HG03196 (cell line): ENCODE data around the gene SGO1.
"Not testable (repeated sequence)": the region's sequence is repeated elsewhere in the genome, so short reads cannot be mapped to it uniquely, and the experiment has no call there.

Experiments
- ATAC-seq: cut with Tn5 transposase; IDR thresholded peaks from one replicate; pipeline ENCODE4 v1.9.1; 2021; ENCODE audit not compliant: unreplicated experiment

Gene SGO1

GRCh38 chr3:20185679-20186599 lies at the start of gene SGO1:
SGO1 (minus strand) TSS chr3:20186206; CDS start chr3:20184027, 2,179 bp downstream.
- ATAC-seq = peak; percentile 98

GRCh38 chr3:20235796-20236195 lies 49.8 kb upstream of the SGO1 start:
- no peak for ATAC-seq

GRCh38 chr3:20232906-20233780 lies 47.1 kb upstream of the SGO1 start:
- ATAC-seq = no peak

GRCh38 chr3:20230954-20231353 lies 44.9 kb upstream of the SGO1 start:
- no peak for ATAC-seq

GRCh38 chr3:20225769-20226168 lies 39.8 kb upstream of the SGO1 start:
- ATAC-seq = no peak

GRCh38 chr3:20222274-20222673 lies 36.3 kb upstream of the SGO1 start:
- no peak for ATAC-seq

GRCh38 chr3:20218215-20218614 lies 32.2 kb upstream of the SGO1 start:
- no peak for ATAC-seq

GRCh38 chr3:20215636-20216035 lies 29.6 kb upstream of the SGO1 start:
- no peak for ATAC-seq

- ATAC-seq = not testable (repeated sequence)
These were observed 27.5 kb upstream of the SGO1 start for GRCh38 chr3:20213491-20213890.

- not testable (repeated sequence) for ATAC-seq
These were observed 21.9 kb upstream of the SGO1 start for GRCh38 chr3:20207945-20208344.

GRCh38 chr3:20205898-20206297 lies 19.9 kb upstream of the SGO1 start:
- not testable (repeated sequence) for ATAC-seq

- ATAC-seq = no peak
These were observed 15.1 kb upstream of the SGO1 start for GRCh38 chr3:20201143-20201542.

GRCh38 chr3:20197775-20198174 lies 11.8 kb upstream of the SGO1 start:
- ATAC-seq = no peak

GRCh38 chr3:20194793-20195460 lies 8.9 kb upstream of the SGO1 start:
- no peak for ATAC-seq

GRCh38 chr3:20190991-20191390 lies 5.0 kb upstream of the SGO1 start:
- no peak for ATAC-seq

- no peak for ATAC-seq
These were observed 596 bp upstream of the SGO1 start for GRCh38 chr3:20186600-20187004.

GRCh38 chr3:20185331-20185678 lies 701 bp downstream of the SGO1 start:
- ATAC-seq = no peak

- ATAC-seq = no peak
These were observed 3.8 kb downstream of the SGO1 start for GRCh38 chr3:20182206-20182605.

- no peak for ATAC-seq
These were observed 4.7 kb downstream of the SGO1 start for GRCh38 chr3:20181276-20181675.

GRCh38 chr3:20173844-20174410 lies 12.1 kb downstream of the SGO1 start:
- ATAC-seq = no peak

GRCh38 chr3:20161714-20162113 lies 24.3 kb downstream of the SGO1 start:
- ATAC-seq = no peak
